Measurements from ENCODE around the gene IDH3G.

- TF ChIP-seq, protein P1, sequence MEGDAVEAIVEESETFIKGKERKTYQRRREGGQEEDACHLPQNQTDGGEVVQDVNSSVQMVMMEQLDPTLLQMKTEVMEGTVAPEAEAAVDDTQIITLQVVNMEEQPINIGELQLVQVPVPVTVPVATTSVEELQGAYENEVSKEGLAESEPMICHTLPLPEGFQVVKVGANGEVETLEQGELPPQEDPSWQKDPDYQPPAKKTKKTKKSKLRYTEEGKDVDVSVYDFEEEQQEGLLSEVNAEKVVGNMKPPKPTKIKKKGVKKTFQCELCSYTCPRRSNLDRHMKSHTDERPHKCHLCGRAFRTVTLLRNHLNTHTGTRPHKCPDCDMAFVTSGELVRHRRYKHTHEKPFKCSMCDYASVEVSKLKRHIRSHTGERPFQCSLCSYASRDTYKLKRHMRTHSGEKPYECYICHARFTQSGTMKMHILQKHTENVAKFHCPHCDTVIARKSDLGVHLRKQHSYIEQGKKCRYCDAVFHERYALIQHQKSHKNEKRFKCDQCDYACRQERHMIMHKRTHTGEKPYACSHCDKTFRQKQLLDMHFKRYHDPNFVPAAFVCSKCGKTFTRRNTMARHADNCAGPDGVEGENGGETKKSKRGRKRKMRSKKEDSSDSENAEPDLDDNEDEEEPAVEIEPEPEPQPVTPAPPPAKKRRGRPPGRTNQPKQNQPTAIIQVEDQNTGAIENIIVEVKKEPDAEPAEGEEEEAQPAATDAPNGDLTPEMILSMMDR (IDR thresholded peaks at IDR 0.05): no peak
- TF ChIP-seq POLR2AphosphoS5 (IDR thresholded peaks at IDR 0.05) (peak in 1 of 4 donors; percentile 24), EP300 (IDR thresholded peaks at IDR 0.05) (no peak)
Measured at GRCh38 chrX:153744210-153745066, 49.7 kb downstream of the IDH3G start.
